Measurements from ENCODE around the gene CST8. TPM values are rescaled to one million over a fixed set of nuclear protein-coding genes. Genes with fewer than 3 reads are reported as not detected.

The CST8 gene
- total RNA-seq, 1 donor from 2014 or later, result not detected

GRCh38 chr20:23484081-23484480 is 6.8 kb upstream of the CST8 start:
- no peak for DNase-seq (ENCODE audit: low spot score)
- Mint-ChIP-seq H3K36me3 (ENCODE audit: low read depth, unreplicated experiment) (no peaks in the 10 kb centered on the region), H3K27ac (ENCODE audit: unreplicated experiment) (no peak overlapping the region), H3K27me3 (ENCODE audit: unreplicated experiment) (no peaks in the 10 kb centered on the region), H3K4me1 (ENCODE audit: unreplicated experiment) (peaks cover 5% of the 10 kb centered on the region), H3K4me3 (ENCODE audit: unreplicated experiment) (no peak overlapping the region), H3K9me3 (ENCODE audit: unreplicated experiment) (no peaks in the 10 kb centered on the region)
- TF ChIP-seq CTCF (IDR thresholded peaks at IDR 0.05; ENCODE audit: unreplicated experiment), result no peak

GRCh38 chr20:23488470-23488869 is 2.4 kb upstream of the CST8 start:
- no peaks in the 10 kb centered on the region for H3K9me3 Mint-ChIP-seq (ENCODE audit: unreplicated experiment)
- no peak for DNase-seq (ENCODE audit: low spot score)

GRCh38 chr20:23488996-23489395 is 1.9 kb upstream of the CST8 start:
- H3K4me3 Mint-ChIP-seq (ENCODE audit: unreplicated experiment), result no peak overlapping the region
- H3K27ac Mint-ChIP-seq (ENCODE audit: unreplicated experiment), result no peak overlapping the region
- TF ChIP-seq CTCF (IDR thresholded peaks at IDR 0.05; ENCODE audit: unreplicated experiment), result no peak
- no peaks in the 10 kb centered on the region for H3K9me3 Mint-ChIP-seq (ENCODE audit: unreplicated experiment)
- no peaks in the 10 kb centered on the region for H3K4me1 Mint-ChIP-seq (ENCODE audit: unreplicated experiment)
- no peak for DNase-seq (ENCODE audit: low spot score)
- no peaks in the 10 kb centered on the region for H3K36me3 Mint-ChIP-seq (ENCODE audit: low read depth, unreplicated experiment)
- peaks cover 4% of the 10 kb centered on the region for H3K27me3 Mint-ChIP-seq (ENCODE audit: unreplicated experiment)

More at GRCh38 chr20:23488470-23488869, 2.4 kb upstream of the CST8 start:
- Mint-ChIP-seq H3K36me3 (ENCODE audit: low read depth, unreplicated experiment) (no peaks in the 10 kb centered on the region), H3K27ac (ENCODE audit: unreplicated experiment) (no peak overlapping the region), H3K4me3 (ENCODE audit: unreplicated experiment) (no peak overlapping the region), H3K27me3 (ENCODE audit: unreplicated experiment) (peaks cover 4% of the 10 kb centered on the region), H3K4me1 (ENCODE audit: unreplicated experiment) (no peaks in the 10 kb centered on the region)
- no peak for TF ChIP-seq CTCF (IDR thresholded peaks at IDR 0.05; ENCODE audit: unreplicated experiment)

- no peaks in the 10 kb centered on the region for H3K36me3 Mint-ChIP-seq (ENCODE audit: low read depth, unreplicated experiment)
- DNase-seq (ENCODE audit: low spot score), result no peak
- no peaks in the 10 kb centered on the region for H3K4me1 Mint-ChIP-seq (ENCODE audit: unreplicated experiment)
- H3K9me3 Mint-ChIP-seq (ENCODE audit: unreplicated experiment), result no peaks in the 10 kb centered on the region
- no peak overlapping the region for H3K27ac Mint-ChIP-seq (ENCODE audit: unreplicated experiment)
- no peak for TF ChIP-seq CTCF (IDR thresholded peaks at IDR 0.05; ENCODE audit: unreplicated experiment)
- H3K27me3 Mint-ChIP-seq (ENCODE audit: unreplicated experiment), result peaks cover 4% of the 10 kb centered on the region
- no peak overlapping the region for H3K4me3 Mint-ChIP-seq (ENCODE audit: unreplicated experiment)
Observed at GRCh38 chr20:23492292-23492691, 1.4 kb downstream of the CST8 start.

- H3K4me1 Mint-ChIP-seq (ENCODE audit: unreplicated experiment), result no peaks in the 10 kb centered on the region
- no peak for DNase-seq (ENCODE audit: low spot score)
- H3K27me3 Mint-ChIP-seq (ENCODE audit: unreplicated experiment), result peaks cover 4% of the 10 kb centered on the region
- no peaks in the 10 kb centered on the region for H3K36me3 Mint-ChIP-seq (ENCODE audit: low read depth, unreplicated experiment)
- no peak overlapping the region for H3K4me3 Mint-ChIP-seq (ENCODE audit: unreplicated experiment)
- H3K27ac Mint-ChIP-seq (ENCODE audit: unreplicated experiment), result no peak overlapping the region
- no peaks in the 10 kb centered on the region for H3K9me3 Mint-ChIP-seq (ENCODE audit: unreplicated experiment)
- TF ChIP-seq CTCF (IDR thresholded peaks at IDR 0.05; ENCODE audit: unreplicated experiment), result no peak
Observed at GRCh38 chr20:23493172-23493772, 2.4 kb downstream of the CST8 start.

All from endothelial cell (in vitro differentiated cells).